Left renal pelvis (tissue), 4 donors: ENCODE data around the gene PRCP. TPM values are rescaled to one million over a fixed set of nuclear protein-coding genes. Genes with fewer than 3 reads are reported as not detected.

ENCODE experiments used
- DNase-seq, 4 donors: peaks; one replicate each; pipeline ENCODE4 v3.0.0-alpha.2; 2013; ENCODE audit warnings: low read depth in 4 of 4, low spot score in 3 of 4
- polyA plus RNA-seq, 4 donors: library from polyadenylated mRNA; unstranded; fragments of 120-200 nt; gene quantifications; one replicate each; pipeline ENCODE4 v1.2.1, GENCODE V29; 2013; ENCODE audit not compliant: insufficient read length in 4 of 4

PRCP gene
- polyA plus RNA-seq, 4 donors, result 203 to 317 (median 264) TPM

DNA sequence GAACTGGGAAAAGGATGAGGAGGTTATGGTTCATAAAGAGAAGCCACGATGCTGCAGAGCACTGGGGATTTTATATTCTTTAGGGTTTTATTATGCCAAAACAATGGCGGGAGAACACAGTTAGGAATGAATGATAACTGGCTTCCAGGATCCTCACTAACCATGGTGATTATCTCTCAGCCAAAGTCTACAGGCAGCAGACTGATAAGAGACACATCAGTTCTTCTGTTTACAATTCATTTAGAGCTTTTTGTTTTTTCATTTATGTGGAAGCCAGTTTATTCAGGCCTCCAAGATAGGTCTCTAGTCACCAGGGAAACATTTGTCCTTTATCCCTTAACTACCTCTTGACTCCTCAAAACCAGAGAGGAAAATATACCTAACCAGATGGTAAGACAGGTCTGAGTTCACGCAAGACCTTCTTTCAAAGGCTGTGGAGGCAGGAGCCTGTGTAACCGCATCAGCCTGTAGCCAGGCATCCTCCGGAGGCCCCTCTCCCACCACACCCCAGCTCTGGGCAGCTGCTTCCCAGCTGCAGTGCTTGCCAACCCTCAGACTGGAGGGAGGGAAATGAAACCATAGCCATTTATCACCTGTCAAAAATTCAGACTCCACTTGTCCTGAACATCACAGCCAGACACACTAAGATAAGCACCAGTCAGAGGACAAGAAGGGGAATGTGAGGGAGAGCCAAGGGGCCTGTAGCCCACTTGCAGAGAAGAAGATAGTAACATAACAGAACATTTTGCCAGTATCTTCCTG, 109.3 kb downstream of the PRCP start:
- DNase-seq, result no peak

DNA sequence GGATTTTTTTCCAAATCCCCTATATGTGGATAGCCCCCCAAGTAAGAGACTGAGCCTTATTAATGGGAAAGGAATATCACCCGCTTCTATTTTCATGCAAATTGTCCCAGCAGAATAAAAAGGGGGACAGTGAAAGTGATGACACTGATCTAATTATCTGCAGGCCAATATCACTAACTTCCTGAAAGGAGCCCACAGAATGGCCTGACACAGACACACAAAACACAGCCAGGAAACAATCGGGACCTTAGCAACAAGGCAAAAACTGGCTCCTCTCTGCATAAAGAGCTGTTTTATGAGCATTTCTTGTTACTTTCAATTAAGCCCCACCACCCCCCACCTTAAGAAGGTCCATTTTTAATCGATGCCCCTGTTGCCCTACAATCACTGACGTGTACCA, 112.2 kb downstream of the PRCP start:
- no peak for DNase-seq

DNA sequence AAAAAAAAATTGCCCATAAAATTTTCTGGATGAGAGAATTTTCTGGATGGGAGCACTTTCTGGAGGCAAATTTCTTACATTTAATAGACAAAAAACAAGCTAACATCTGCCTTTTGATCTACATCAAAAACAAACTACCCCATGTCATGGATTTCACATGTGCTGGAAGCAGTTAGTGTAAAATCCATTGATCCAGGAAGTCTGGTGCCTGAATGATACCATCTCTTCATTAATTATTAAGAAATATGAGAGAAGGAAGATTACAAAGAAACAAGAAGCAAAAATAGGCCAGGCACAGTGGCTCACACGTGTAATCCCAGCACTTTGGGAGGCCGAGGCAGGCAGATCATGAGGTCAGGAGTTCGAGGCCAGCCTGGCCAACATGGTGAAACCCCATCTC, 113.4 kb downstream of the PRCP start:
- DNase-seq, result no peak

DNA sequence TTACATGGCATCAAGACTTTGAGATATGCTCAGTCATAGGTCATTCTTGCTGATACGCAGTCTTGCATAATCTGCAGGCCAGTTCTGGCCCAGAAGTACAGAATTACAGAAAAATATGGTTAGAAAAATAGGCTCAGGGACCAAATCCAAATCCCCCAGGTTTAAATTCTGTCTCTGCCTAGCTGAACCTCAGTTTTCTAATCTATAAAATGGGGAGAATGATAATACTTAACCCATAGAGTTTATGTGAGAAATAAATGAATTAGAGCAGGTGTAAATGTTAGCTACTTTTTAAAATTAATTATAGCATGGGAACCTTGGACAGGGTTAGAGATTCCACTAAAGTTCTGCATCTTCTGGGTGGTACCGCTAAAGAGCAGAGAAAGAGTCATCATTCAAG, 114.2 kb downstream of the PRCP start:
- DNase-seq, result no peak

DNA sequence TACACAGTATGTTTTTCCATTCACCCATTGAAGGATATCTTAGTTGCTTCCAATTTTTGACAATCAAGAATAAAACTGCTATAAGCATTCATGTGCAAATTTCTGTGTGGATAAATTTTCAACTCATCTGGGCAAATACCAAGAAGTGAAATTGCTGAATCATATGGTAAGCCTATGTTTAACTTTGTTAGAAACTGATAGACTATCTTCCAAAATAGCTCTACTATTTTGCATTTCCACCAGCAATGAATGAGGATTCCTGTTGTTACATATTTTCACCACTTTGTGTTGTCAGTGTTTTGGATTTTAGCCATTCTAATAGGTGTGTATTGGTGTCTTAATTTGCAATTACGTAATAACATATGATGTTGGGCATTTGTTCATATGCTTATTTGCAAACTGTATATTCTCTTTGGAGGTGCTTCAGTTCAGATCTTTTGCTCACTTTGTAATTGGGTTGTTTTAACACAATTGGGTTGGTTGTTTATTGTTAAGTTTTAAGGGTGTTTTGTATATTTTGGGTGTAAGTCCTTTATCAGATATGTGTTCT, 117.3 kb downstream of the PRCP start:
- no peak for DNase-seq

DNA sequence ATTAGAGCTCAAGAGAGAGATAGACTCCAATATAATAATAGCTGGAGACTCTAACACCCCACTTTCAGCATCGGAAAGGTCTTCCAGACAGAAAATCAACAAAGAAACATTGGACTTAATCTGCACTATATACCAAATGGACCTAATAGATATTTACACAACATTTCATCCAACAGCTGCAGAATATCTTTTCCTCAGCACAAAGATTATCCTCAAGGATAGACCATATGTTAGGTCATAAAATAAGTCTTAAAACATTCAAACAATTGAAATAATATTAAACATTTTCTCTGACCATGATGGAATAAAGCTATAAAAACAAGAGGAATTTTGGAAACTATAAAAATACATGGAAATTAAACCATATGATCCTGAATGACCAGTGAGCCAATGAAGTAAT, 121.5 kb downstream of the PRCP start:
- peak in 1 of 4 donors; percentile 18 for DNase-seq

DNA sequence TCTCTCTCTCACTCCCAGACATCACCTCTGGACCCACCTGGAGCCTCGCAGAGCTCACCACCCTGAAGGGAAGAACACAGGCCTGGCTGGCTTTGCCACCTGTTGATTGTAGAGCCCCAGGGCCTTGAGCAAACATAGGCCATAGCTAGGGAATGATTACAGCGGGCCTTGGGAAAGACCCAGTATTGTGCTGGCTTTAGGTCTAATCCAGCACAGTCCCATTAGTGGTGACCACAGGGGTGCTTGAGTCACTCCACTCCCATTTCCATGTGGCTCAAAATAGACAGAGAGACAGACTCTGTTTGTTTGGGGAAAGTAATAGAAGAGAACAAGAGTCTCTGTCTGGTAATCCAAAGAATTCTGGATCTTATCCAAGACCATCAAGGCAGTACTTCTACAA, 123.9 kb downstream of the PRCP start:
- DNase-seq, result no peak

DNA sequence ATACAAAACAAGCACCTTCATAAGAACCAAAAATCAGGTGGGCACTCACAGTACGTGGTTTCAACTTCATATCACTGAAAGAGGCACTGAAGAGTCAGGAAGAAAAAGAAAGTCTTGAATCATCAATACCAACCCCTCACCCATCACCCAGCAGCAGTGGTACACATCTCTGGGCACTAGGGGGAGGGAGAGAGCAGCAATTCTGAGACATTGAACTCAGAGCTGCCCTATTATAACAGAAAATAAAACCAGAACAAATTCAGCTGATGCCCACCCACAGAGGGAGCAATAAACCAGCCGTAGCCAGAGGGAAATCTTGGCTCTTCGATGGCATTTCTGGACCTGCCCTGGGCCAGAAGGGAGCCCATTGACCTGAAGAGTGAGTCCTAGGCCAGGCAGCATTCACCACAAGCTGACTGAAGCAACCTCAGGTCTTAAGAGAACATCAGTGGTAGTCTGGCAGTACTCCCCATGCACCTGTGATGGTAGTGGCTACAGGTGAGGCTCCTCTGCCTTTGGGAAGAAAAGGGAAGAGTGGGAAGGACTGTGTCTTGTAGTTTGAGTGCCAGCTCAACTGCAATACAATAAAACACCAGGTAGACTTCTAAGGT, 124.4 kb downstream of the PRCP start:
- no peak for DNase-seq

DNA sequence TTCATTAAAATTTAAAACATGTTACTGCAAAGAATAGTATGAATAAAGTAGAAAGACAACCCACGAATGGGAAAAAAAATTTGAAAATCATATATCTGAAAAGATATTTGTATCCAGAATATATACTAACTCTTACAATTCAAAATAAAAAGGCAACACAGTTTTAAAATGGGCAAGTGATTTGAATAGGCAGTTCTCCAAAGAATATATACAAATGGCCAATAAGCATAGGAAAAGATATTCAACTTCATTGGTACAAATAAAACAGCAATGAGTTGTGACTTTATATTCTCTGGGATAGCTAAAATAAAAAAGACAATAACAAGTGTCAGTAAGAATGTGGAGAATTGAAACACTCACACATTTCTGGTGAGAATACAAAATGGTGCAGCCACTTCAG, 125.0 kb downstream of the PRCP start:
- no peak for DNase-seq

Other genes starting within 250 kb of the PRCP start
- gene FAM181B, start 166.6 kb downstream of the PRCP start, polyA plus RNA-seq, result 1 to 10 TPM in 3 of 4 donors, under 1 TPM in 1; 0.86 to 4.0 (median 2.5) TPM
- 1 to 10 TPM; 5.4 to 8.3 (median 7.3) TPM for gene DDIAS, start 1.3 kb upstream of the PRCP start, polyA plus RNA-seq
- 10 to 100 TPM in 1 of 4 donors, 1 to 10 TPM in 3; 6.1 to 17.8 (median 8.8) TPM for gene RAB30, start 171.5 kb upstream of the PRCP start, polyA plus RNA-seq